SK-N-SH treated with all-trans-retinoic acid at 6 μM for 48 hours (cell line): Measurements from ENCODE around the gene PDE7B.
A peak's percentile ranks its signal among the peaks of the same experiment; 100 is the strongest.

Experiments
- ATAC-seq: fragments of 200-7000 bp; cut with Tn5 transposase; 3 replicates; pipeline ENCODE4 v1.9.1; 2020; ENCODE audit warnings: mild to moderate bottlenecking, moderate library complexity
- ARNTL ChIP-seq: fragments of 450-650 bp; formaldehyde crosslinking; IDR thresholded peaks from 2 replicates; pipeline ENCODE4 v1.5.0; 2020; ENCODE audit warnings: low read depth, mild to moderate bottlenecking, moderate library complexity, borderline replicate concordance
- CSDC2 ChIP-seq: fragments of 250-450 bp; sonication (Bioruptor Pico); IDR thresholded peaks from 2 replicates; pipeline ENCODE4 v1.5.0; 2020; ENCODE audit warnings: mild to moderate bottlenecking, moderate library complexity
- ESRRG ChIP-seq: fragments of 250-450 bp; sonication (Bioruptor Pico); IDR thresholded peaks from 2 replicates; pipeline ENCODE4 v1.6.1; 2021; ENCODE audit warnings: mild to moderate bottlenecking
- GLIS3 ChIP-seq: fragments of 250-450 bp; sonication (Bioruptor Pico); IDR thresholded peaks from 2 replicates; pipeline ENCODE4 v1.5.0; 2020; ENCODE audit warnings: mild to moderate bottlenecking, moderate library complexity
- ISL1 ChIP-seq: fragments of 250-450 bp; sonication (Bioruptor Pico); IDR thresholded peaks from 2 replicates; pipeline ENCODE4 v2.1.2; 2022; ENCODE audit warnings: mild to moderate bottlenecking, moderate library complexity
- OSR1 ChIP-seq: fragments of 250-450 bp; sonication (Bioruptor Pico); IDR thresholded peaks from 2 replicates; pipeline ENCODE4 v1.8.0; 2022; ENCODE audit warnings: moderate library complexity, mild to moderate bottlenecking, inconsistent platforms
- RARB ChIP-seq: fragments of 250-450 bp; sonication (Bioruptor Pico); IDR thresholded peaks from 2 replicates; pipeline ENCODE4 v1.8.0; 2021; ENCODE audit warnings: mild to moderate bottlenecking, moderate library complexity
- SNAI2 ChIP-seq: fragments of 250-450 bp; sonication (Bioruptor Pico); IDR thresholded peaks from 2 replicates; pipeline ENCODE4 v1.5.0; 2020; ENCODE audit warnings: mild to moderate bottlenecking, moderate library complexity
- TCF4 ChIP-seq: fragments of 250-450 bp; sonication (Bioruptor Pico); IDR thresholded peaks from 2 replicates; pipeline ENCODE4 v1.8.0; 2021; ENCODE audit warnings: mild to moderate bottlenecking, moderate library complexity, borderline replicate concordance
- TOX ChIP-seq: fragments of 250-450 bp; sonication (Bioruptor Pico); IDR thresholded peaks from 2 replicates; pipeline ENCODE4 v1.8.0; 2021; ENCODE audit warnings: mild to moderate bottlenecking, moderate library complexity, borderline replicate concordance
- ZC3H10 ChIP-seq: fragments of 250-450 bp; sonication (Bioruptor Pico); IDR thresholded peaks from 2 replicates; pipeline ENCODE4 v1.5.1; 2021; ENCODE audit warnings: mild to moderate bottlenecking, moderate library complexity
- ZFP3 ChIP-seq: fragments of 250-450 bp; sonication (Bioruptor Pico); IDR thresholded peaks from 2 replicates; pipeline ENCODE4 v1.5.0; 2020; ENCODE audit warnings: mild to moderate bottlenecking, moderate library complexity
- ZNF565 ChIP-seq: fragments of 450-650 bp; formaldehyde crosslinking; conservative IDR thresholded peaks from 2 replicates; pipeline ENCODE4 v1.5.0; 2020; ENCODE audit warnings: low read depth, mild to moderate bottlenecking, moderate library complexity
- ZNF70 ChIP-seq: fragments of 450-650 bp; formaldehyde crosslinking; IDR thresholded peaks from 2 replicates; pipeline ENCODE4 v1.5.0; 2020; ENCODE audit warnings: mild to moderate bottlenecking, moderate library complexity
- ZNF8 ChIP-seq: fragments of 450-650 bp; formaldehyde crosslinking; IDR thresholded peaks from 2 replicates; pipeline ENCODE4 v1.5.0; 2020; ENCODE audit warnings: mild to moderate bottlenecking, moderate library complexity
- TF ChIP-seq, protein P1 (sequence below): fragments of 250-450 bp; sonication (Bioruptor Pico); IDR thresholded peaks from 2 replicates; pipeline ENCODE4 v1.5.1; 2021; ENCODE audit warnings: mild to moderate bottlenecking, moderate library complexity
- TF ChIP-seq, protein P2 (sequence below): fragments of 250-450 bp; sonication (Bioruptor Pico); IDR thresholded peaks from 2 replicates; pipeline ENCODE4 v1.8.0; 2021; ENCODE audit warnings: low read depth, mild to moderate bottlenecking, moderate library complexity, borderline replicate concordance
- TF ChIP-seq, protein P3 (sequence below): fragments of 250-450 bp; sonication (Bioruptor Pico); IDR thresholded peaks from 2 replicates; pipeline ENCODE4 v1.8.0; 2020; ENCODE audit warnings: mild to moderate bottlenecking, moderate library complexity, borderline replicate concordance
- TF ChIP-seq, protein P4 (sequence below): fragments of 250-450 bp; sonication (Bioruptor Pico); IDR thresholded peaks from 2 replicates; pipeline ENCODE4 v1.5.1; 2020; ENCODE audit warnings: low read depth, mild to moderate bottlenecking, moderate library complexity

The PDE7B gene

DNA sequence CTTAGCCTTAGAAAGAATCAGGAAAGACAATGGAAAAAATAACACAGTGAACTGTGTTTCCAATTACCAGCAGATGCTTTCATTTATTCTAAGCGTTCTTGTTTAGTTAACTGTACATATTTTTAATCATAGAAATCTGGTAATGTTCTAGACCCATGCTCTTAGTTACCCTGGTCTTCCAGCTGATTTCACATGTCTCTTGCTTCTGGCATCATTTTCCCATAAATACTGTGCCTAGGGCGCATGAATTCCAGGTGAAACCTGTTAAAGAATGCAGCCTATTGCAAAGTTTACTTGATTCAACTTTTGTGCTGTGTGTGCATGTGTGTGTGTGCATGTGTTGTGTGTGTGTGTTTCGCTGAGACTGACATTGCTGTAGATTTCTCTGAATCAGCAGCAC is 178.6 kb downstream of the PDE7B start:
- ATAC-seq: peak; percentile 47
- TF ChIP-seq TOX (CRISPR knock-in tag): no peak
- TF ChIP-seq TCF4 (CRISPR knock-in tag): peak; percentile 51; the same call in 1 of the 2 replicates

DNA sequence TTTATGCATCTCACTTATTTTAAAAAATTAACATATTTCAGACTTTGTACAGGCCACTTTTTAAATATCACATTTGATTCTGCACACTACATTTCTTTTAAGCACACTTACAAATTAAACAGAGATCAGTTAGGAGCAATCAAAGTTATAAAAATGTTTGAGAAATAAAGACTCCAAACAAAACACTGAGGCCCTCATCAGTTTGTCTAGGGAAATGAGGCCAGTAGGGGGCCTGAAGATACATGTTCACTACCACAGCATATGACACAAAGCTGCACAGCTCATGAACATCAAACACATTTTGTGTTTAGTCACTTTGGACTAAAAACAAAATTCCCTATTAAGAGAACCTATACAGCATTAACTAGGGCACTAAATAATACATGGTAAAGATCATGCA is 180.5 kb downstream of the PDE7B start:
- TF ChIP-seq TCF4 (CRISPR knock-in tag) (no peak), ESRRG (CRISPR knock-in tag) (no peak), ZFP3 (CRISPR knock-in tag) (no peak), ARNTL (CRISPR knock-in tag) (no peak), GLIS3 (CRISPR knock-in tag) (no peak), CSDC2 (CRISPR knock-in tag) (no peak), ZNF8 (CRISPR knock-in tag) (no peak), ISL1 (no peak), ZC3H10 (CRISPR knock-in tag) (no peak), ZNF70 (CRISPR knock-in tag) (no peak), TOX (CRISPR knock-in tag) (no peak), OSR1 (CRISPR knock-in tag) (no peak), SNAI2 (CRISPR knock-in tag) (no peak)
- TF ChIP-seq, protein P1, sequence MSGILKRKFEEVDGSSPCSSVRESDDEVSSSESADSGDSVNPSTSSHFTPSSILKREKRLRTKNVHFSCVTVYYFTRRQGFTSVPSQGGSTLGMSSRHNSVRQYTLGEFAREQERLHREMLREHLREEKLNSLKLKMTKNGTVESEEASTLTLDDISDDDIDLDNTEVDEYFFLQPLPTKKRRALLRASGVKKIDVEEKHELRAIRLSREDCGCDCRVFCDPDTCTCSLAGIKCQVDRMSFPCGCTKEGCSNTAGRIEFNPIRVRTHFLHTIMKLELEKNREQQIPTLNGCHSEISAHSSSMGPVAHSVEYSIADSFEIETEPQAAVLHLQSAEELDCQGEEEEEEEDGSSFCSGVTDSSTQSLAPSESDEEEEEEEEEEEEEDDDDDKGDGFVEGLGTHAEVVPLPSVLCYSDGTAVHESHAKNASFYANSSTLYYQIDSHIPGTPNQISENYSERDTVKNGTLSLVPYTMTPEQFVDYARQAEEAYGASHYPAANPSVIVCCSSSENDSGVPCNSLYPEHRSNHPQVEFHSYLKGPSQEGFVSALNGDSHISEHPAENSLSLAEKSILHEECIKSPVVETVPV (CRISPR knock-in tag): no peak
- TF ChIP-seq, protein P2, sequence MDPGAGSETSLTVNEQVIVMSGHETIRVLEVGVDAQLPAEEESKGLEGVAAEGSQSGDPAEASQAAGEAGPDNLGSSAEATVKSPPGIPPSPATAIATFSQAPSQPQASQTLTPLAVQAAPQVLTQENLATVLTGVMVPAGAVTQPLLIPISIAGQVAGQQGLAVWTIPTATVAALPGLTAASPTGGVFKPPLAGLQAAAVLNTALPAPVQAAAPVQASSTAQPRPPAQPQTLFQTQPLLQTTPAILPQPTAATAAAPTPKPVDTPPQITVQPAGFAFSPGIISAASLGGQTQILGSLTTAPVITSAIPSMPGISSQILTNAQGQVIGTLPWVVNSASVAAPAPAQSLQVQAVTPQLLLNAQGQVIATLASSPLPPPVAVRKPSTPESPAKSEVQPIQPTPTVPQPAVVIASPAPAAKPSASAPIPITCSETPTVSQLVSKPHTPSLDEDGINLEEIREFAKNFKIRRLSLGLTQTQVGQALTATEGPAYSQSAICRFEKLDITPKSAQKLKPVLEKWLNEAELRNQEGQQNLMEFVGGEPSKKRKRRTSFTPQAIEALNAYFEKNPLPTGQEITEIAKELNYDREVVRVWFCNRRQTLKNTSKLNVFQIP: no peak
- TF ChIP-seq, all 23 proteins: peak for 0
- peak; percentile 89 for ATAC-seq

DNA sequence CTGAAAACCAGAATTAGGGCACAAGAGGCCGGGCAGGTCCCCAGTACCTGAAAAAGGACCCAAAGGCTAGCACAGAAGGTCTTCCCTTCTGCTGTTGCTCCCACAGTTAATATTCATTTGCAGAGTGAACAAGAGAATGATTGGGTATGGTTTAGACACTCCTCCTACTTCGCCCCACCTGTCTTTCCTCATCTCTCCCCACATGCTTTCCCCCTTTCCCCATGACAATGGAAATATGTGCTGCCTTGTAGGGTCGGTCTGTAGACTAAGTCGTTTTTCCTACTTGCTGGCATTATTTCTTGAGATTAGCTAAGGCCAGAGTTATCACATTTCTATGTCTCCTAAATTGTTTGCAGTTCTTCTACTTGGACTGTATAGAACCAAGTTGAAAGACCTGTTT is 181.9 kb downstream of the PDE7B start:
- ATAC-seq: no peak
- TF ChIP-seq RARB (CRISPR knock-in tag) (no peak), TOX (CRISPR knock-in tag) (no peak), ISL1 (no peak), TCF4 (CRISPR knock-in tag) (no peak), ZFP3 (CRISPR knock-in tag) (no peak), ZNF565 (no peak), ARNTL (CRISPR knock-in tag) (no peak)
- TF ChIP-seq, protein P3, sequence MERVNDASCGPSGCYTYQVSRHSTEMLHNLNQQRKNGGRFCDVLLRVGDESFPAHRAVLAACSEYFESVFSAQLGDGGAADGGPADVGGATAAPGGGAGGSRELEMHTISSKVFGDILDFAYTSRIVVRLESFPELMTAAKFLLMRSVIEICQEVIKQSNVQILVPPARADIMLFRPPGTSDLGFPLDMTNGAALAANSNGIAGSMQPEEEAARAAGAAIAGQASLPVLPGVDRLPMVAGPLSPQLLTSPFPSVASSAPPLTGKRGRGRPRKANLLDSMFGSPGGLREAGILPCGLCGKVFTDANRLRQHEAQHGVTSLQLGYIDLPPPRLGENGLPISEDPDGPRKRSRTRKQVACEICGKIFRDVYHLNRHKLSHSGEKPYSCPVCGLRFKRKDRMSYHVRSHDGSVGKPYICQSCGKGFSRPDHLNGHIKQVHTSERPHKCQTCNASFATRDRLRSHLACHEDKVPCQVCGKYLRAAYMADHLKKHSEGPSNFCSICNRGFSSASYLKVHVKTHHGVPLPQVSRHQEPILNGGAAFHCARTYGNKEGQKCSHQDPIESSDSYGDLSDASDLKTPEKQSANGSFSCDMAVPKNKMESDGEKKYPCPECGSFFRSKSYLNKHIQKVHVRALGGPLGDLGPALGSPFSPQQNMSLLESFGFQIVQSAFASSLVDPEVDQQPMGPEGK: no peak
- TF ChIP-seq, protein P2: no peak

DNA sequence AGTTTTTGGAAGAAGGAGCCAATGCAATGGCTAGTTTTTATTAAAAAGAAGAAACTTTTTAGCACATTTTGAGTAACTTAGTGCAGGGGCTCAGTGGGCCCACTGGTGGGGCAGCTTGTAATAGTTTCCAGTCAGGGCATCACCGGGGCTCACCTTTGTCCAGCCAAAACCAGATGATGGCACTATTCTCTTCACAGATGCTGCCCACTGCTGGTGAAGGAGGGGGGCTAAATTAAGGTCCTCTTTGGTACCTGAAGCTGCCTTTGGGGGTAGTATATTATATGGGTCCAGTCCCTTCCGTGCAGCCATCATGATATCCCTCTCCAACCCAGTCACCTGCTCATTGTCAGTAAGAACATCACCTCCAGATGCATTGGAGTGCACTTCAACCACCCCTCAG is 182.9 kb downstream of the PDE7B start:
- no peak for ATAC-seq
- no peak for TF ChIP-seq ISL1
- no peak for TF ChIP-seq ZNF70 (CRISPR knock-in tag)
- no peak for TF ChIP-seq TOX (CRISPR knock-in tag)
- TF ChIP-seq TCF4 (CRISPR knock-in tag): no peak
- TF ChIP-seq, protein P4, sequence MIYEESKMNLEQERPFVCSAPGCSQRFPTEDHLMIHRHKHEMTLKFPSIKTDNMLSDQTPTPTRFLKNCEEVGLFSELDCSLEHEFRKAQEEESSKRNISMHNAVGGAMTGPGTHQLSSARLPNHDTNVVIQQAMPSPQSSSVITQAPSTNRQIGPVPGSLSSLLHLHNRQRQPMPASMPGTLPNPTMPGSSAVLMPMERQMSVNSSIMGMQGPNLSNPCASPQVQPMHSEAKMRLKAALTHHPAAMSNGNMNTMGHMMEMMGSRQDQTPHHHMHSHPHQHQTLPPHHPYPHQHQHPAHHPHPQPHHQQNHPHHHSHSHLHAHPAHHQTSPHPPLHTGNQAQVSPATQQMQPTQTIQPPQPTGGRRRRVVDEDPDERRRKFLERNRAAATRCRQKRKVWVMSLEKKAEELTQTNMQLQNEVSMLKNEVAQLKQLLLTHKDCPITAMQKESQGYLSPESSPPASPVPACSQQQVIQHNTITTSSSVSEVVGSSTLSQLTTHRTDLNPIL (CRISPR knock-in tag): no peak
- no peak for TF ChIP-seq ARNTL (CRISPR knock-in tag)
- TF ChIP-seq, protein P3: no peak
